NK-92 (cell line): Measurements from ENCODE around the gene TLX1.
"Not testable (repeated sequence)": the region's sequence is repeated elsewhere in the genome, so short reads cannot be mapped to it uniquely, and the experiment has no call there.

Experiments used
- DNase-seq: peaks from one replicate; lab custom pipeline; 2025; ENCODE audit not compliant: unreplicated experiment; lab: John Stamatoyannopoulos, UW

Gene TLX1

GRCh38 chr10:101146392-101147251 lies 15.5 kb downstream of the TLX1 start:
- DNase-seq: no peak

- DNase-seq: no peak
Observed at GRCh38 chr10:101151395-101151794, 20.3 kb downstream of the TLX1 start.

GRCh38 chr10:101152316-101152715 lies 21.2 kb downstream of the TLX1 start:
- no peak for DNase-seq

- DNase-seq: not testable (repeated sequence)
Observed at GRCh38 chr10:101154506-101154905, 23.4 kb downstream of the TLX1 start.

- DNase-seq: no peak
Observed at GRCh38 chr10:101155896-101156295, 24.8 kb downstream of the TLX1 start.

DNA sequence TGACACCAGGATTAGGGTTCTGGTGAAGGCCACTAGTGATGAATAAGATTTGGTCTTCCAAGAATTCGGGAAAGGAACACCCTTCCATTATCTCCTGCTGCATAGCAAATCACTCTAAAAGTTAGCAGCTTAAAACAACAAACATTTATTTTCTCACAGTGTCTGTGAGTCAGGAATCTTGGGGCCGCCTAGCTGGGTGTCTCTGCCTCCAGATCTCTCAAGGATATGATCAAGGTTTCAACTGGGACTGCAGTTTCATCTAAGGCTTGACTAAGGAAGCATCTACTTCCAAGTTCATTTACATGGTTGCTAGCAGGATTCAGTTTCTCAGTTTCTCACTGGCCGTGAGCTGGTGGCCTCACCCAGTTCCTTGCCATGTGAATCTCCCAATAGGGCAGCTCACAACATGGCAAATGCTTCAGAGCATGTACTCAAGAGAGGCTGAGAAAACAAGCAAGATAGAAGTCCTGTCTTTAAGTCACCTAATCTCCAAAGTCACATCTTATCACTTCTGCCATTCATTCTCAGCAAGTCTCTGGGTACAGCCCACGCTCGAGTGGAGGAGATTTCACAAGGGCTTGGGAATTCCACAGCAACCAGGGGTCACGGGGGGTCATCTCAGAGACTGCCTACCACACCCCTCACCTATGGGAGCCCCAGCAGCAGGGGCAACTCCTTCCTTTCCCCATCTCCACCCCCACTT lies 26.8 kb downstream of the TLX1 start:
- DNase-seq: no peak

DNA sequence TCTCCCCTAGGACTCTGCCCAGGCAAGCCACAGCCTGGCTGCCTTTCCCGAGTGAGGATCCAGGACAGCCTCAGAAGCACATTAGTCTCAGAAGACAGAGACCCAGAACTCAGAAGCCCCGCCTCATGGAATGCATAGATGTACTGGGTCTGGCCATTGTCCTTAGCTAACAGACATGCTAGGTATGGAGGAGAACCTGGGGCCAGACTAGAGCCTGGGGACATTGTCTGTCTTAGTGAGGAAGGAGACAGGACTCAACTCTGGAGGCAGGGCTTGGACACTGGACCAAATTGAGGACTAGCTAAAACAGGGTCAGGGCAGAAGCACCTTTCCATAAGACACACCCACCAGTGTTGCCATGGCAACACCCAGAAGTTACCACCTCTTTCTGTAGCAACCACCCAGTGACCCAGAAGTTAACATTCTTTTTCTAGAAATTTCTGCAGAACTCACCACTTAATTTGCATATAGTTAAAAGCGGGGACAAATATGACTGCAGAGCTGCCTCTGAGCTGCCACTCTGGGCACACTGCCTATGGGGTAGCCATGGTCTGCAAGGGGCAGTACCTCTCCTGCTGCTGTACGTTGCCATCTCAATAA lies 27.5 kb downstream of the TLX1 start:
- no peak for DNase-seq

DNA sequence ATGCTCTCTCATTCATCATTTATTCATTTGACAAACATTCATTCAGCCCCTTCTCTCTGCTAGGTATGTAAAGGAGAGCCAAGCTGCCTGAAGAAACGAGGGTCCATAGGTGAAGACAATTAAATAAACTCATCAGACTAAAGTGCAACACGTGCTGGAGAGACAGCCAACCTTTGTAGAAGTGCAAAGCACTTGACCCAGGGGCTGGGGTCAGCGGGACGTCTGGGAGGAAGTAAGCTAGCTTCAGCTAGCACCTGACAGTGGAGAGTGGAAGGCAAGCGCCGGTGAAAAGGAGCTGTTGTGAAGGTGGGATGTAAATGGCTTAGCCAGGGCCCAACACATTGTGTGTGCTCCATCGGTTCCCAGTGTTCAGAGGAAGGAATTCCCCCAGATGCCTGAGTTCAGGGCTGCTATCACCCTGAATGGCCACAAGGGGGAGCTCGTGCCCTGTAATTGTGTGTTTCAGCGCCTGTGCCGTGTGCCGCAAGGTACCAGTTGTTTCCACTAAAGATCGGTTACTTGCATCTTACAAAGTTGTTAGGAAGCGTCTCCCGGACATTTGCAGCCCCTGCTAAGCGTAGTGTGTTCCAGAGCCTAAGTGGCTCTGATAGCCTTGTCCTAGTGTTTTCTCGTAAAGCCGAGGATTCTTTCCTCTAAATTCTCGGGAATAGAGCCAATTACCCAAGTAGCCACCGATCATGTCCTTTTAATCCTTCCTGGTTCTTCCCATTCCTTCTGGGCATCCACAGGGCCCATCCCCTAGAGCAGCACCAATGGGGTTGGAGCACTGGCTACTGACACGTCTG lies 30.6 kb downstream of the TLX1 start:
- DNase-seq: no peak

DNA sequence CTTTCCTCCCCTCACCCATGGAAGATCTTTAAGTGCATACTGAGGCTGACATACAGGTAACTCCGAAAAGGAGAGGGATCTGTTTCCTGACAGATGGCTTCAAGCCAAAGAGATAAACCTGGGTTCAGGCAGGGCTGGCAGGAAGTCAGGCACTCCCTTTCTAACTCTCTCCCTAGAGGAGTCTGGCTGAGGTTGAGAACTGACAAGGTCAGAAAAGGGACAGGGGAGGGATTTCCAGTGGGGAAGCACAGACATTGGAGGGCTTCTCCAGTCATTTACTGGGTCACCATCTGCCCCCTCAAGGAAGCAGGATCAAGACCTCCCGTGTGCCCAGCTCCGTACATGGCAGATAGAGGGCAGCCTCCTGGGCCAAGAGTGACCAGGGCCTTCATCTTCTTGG lies 31.6 kb downstream of the TLX1 start:
- no peak for DNase-seq

DNA sequence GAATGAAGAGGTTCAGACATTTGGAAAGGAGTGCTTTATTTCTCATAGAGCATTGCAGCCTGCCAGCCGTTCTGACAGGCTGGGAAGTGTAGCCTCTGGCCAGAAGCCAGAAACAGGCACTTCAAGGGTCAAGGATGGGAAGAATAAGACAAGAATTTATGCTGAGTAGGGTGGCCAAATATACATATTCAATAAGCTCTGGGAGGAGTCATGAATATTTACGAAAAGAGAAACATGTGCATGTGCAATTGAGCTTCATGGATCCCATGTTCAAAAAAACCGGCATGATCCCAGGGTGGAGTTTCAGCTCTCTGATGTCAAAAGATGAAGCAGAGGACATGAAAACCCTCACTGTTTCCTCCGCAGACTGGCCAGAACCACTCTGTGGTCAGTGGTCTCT lies 32.9 kb downstream of the TLX1 start:
- no peak for DNase-seq

DNA sequence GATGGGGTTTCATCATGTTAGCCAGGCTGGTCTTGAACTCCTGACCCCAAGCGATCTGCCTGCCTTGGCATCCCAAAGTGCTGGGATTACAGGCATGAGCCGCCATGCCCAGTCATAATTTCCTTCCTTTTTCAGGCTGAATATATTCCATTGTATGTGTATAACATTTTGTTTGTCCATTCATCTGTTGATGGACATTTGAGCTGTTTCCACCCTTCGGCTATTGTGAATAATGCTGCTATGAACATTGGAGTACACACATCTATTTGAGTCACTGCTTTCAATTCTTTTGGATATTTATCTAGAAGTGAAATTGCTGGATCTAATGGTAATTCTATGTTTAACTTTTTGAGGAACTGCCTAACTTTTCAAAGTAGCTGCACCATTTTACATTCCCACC lies 34.6 kb downstream of the TLX1 start:
- DNase-seq: no peak

GRCh38 chr10:101166430-101166829 lies 35.3 kb downstream of the TLX1 start:
- no peak for DNase-seq

DNA sequence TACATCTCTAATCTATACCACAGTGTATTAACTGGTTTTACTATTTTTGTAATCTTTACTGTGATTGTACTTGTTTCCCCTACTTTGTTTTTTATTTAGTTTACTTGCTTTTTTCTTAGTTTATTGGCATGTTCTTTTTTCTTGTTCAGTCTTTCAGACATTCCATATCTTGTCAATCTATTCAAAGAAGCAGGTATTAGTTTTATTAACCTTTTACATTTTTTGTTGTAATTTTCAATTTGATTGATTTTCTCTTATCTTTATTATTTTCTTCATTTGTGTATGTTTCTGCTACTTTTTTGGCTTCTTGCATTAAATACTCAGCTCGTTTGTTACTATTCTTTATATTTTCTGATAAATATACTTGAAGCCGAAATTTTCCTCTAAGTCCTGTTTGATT lies 41.6 kb downstream of the TLX1 start:
- no peak for DNase-seq

DNA sequence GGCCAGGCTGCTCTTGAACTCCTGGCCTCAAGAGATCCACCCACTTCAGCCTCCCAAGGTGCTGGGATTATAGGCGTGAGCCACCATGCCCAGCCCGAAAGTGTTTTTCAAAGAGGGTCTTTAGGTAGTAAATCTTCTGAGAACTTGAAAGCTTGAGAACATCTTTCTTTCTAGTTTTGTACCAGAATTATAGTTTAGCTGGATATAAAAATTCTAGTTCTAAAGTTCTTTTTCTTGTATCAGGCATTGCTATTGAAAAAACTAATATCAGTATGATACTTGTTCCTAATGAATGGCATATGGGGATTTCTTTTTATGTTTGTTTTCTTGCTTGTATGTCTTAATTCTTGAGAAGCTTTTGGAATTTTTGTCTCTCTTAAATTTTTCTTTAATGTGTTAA lies 43.2 kb downstream of the TLX1 start:
- no peak for DNase-seq

DNA sequence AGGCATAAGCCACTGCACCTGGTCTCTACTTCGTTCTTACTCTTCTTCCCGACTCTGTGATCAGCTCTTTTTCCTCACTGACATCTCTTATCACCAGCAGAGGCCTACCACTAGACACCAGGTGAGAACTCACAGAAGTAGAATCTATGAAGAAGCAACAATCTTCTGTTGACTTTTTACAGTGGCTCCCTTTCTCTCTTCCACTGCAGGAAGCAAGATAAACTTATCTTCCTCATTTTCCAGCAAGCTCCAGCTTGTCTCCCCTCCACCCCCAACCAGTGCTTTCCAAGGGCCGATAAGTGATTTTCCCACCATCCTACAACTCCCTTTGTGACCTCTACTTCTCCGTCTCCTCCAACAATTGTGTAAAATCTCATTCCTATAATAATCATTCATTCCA lies 45.5 kb downstream of the TLX1 start:
- no peak for DNase-seq

GRCh38 chr10:101182936-101183335 lies 51.8 kb downstream of the TLX1 start:
- no peak for DNase-seq

DNA sequence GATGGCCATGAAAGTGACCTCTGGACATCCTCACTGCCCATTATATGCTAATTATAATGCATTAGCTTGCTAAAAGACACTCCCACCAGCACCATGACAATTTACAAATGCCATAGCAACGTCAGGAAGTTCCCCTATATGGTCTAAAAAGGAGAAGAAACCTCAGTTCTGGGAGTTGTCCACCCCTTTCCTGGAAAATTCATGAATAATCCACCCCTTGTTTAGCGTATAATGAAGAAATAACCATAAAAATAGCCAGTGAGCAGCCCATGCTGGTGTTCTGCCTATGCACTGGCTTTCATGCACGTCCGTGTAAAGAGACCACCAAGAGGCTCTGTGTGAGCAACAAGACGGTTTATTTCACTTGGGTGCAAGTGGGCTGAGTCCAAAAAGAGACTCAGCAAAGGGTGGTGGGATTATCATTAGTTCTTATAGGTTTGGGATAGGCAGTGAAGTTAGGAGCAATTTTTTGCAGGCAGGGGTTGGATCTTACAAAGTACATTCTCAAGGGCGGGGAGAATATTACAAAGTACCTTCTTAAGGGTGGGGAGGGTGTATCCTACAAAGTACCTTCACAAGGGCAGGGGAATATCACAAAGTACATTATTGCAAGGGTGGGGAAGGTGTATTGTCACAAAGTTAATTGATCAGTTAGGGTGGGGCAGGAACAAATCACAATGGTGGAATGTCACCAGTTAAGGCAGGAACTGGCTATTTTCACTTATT lies 52.5 kb downstream of the TLX1 start:
- no peak for DNase-seq
